ENCODE results near the gene XIRP1. TPM values are rescaled to one million over a fixed set of nuclear protein-coding genes. Genes with fewer than 3 reads are reported as not detected.

The XIRP1 gene
- total and polyA plus RNA-seq, 2 experiments from 2014 or later = not detected

DNA sequence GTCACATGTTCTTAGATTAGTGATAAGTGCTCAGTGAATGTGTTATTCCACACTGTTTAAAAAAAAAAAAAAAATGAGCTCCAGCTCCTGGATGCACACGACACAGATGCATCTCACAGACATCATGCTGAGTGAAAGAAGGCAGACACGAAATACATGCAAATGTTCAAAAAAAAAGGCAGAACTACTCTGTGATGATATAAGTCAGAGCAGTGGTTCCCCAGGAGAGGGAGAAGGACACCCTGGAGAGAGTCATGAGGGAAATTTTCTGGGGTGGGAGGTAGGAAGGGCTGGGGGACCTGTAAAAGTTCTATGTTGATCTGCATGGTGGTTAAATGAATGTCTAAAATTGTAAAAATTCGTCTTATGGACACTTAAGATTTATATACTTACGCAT is 43.3 kb downstream of the XIRP1 start:
- H3K4me3 Mint-ChIP-seq = peak overlapping the region; percentile 3; the same call in 1 of the 3 replicates
- ATAC-seq (no peak), DNase-seq (ENCODE audit: low spot score) (no peak)
- peaks cover 25% of the 10 kb centered on the region for H3K36me3 Mint-ChIP-seq (ENCODE audit: low read depth)
- Histone ChIP-seq H2AFZ (no peak overlapping the region), H3K4me3 (no peak overlapping the region), H3K4me1 (ENCODE audit: insufficient read depth) (peaks cover 55% of the 10 kb centered on the region), H4K20me1 (replicated peaks; ENCODE audit: insufficient read depth) (peaks cover 7% of the 10 kb centered on the region), H3K79me2 (replicated peaks; ENCODE audit: insufficient read depth) (peaks cover 46% of the 10 kb centered on the region), H3K27me3 (ENCODE audit: insufficient read depth) (no peaks in the 10 kb centered on the region), H3K36me3 (ENCODE audit: insufficient read depth) (peaks cover 12% of the 10 kb centered on the region; the same call in 1 of the 2 replicates), H3F3A (replicated peaks; ENCODE audit: low read depth) (peaks cover 11% of the 10 kb centered on the region), H3K9me2 (ENCODE audit: insufficient read depth) (no peaks in the 10 kb centered on the region), H3K4me2 (peak overlapping the region; percentile 99), H3K27ac (ENCODE audit: low read depth) (no peak overlapping the region)
- TF ChIP-seq EZH2 (IDR thresholded peaks at IDR 0.05; ENCODE audit: low read depth, unreplicated experiment) (no peak), ZNF114 (CRISPR knock-in tag; IDR thresholded peaks at IDR 0.05) (no peak), NANOG (IDR thresholded peaks at IDR 0.05; ENCODE audit: borderline replicate concordance) (no peak)
- TF ChIP-seq, protein P1, sequence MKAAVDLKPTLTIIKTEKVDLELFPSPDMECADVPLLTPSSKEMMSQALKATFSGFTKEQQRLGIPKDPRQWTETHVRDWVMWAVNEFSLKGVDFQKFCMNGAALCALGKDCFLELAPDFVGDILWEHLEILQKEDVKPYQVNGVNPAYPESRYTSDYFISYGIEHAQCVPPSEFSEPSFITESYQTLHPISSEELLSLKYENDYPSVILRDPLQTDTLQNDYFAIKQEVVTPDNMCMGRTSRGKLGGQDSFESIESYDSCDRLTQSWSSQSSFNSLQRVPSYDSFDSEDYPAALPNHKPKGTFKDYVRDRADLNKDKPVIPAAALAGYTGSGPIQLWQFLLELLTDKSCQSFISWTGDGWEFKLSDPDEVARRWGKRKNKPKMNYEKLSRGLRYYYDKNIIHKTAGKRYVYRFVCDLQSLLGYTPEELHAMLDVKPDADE (IDR thresholded peaks at IDR 0.05) = no peak
- peaks cover 29% of the 10 kb centered on the region for H3K27me3 Mint-ChIP-seq (ENCODE audit: insufficient read depth, low read depth, poor library complexity)
- H3K4me1 Mint-ChIP-seq = peaks cover 66% of the 10 kb centered on the region
- H3K27ac Mint-ChIP-seq = peak overlapping the region; percentile 48
- no peaks in the 10 kb centered on the region; the same call in 2 of the 3 replicates for H3K9me3 Mint-ChIP-seq

DNA sequence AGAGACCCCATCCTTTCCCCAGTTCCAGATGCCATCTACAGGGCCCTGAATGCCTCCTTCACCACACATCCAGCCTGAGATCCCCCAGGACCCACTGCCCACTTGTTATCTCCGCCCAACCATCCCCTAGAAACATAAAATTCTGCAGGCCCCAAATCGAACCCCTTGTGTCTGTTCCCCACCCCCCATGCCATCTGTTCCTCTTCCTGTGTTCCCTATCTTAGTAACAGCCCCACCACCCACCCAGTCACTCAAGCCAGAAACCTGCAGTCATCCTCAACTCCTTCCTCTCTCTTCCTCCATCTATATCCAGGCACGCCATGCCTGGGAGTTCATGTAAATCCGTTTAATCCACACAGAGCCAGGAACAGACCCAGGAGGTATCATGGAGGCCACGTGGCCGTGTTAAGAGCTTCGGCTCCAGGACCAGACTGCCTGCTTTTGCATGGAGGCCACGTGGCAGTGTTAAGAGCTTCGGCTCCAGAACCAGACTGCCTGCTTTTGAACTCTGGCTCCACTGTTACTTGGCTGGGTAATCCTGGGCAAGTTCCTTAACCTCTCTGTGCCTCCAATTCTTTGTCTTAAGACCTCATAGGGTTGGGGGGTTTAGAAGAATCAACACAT is 43.8 kb downstream of the XIRP1 start:
- DNase-seq (ENCODE audit: low spot score) = no peak
- Histone ChIP-seq H3K27ac (ENCODE audit: low read depth) (no peak overlapping the region), H3K4me3 (0 out of 2 replicates have a peak overlapping the region, but pooled peaks have one; percentile 13)

More for the DNA sequence above, 43.8 kb downstream of the XIRP1 start:
- H3F3A ChIP-seq (replicated peaks; ENCODE audit: low read depth) = peaks cover 11% of the 10 kb centered on the region
- peak overlapping the region; percentile 75 for H3K4me2 ChIP-seq
- no peak overlapping the region for H2AFZ ChIP-seq
- H3K27me3 Mint-ChIP-seq (ENCODE audit: insufficient read depth, low read depth, poor library complexity) = peaks cover 29% of the 10 kb centered on the region
- H3K79me2 ChIP-seq (replicated peaks; ENCODE audit: insufficient read depth) = peaks cover 46% of the 10 kb centered on the region
- peaks cover 30% of the 10 kb centered on the region for H3K36me3 Mint-ChIP-seq (ENCODE audit: low read depth)
- peaks cover 55% of the 10 kb centered on the region for H3K4me1 ChIP-seq (ENCODE audit: insufficient read depth)
- peaks cover 66% of the 10 kb centered on the region for H3K4me1 Mint-ChIP-seq
- no peak for ATAC-seq
- TF ChIP-seq, protein P1 (IDR thresholded peaks at IDR 0.05) = no peak
- no peak for TF ChIP-seq EZH2 (IDR thresholded peaks at IDR 0.05; ENCODE audit: low read depth, unreplicated experiment)
- no peak for TF ChIP-seq EZH2phosphoT487 (IDR thresholded peaks at IDR 0.05; ENCODE audit: unreplicated experiment)
- no peak for TF ChIP-seq ZNF331 (CRISPR knock-in tag; IDR thresholded peaks at IDR 0.05; ENCODE audit: low read depth)
- no peak for TF ChIP-seq NANOG (IDR thresholded peaks at IDR 0.05; ENCODE audit: borderline replicate concordance)
- no peak for TF ChIP-seq ZNF114 (CRISPR knock-in tag; IDR thresholded peaks at IDR 0.05)
- TF ChIP-seq, protein P2, sequence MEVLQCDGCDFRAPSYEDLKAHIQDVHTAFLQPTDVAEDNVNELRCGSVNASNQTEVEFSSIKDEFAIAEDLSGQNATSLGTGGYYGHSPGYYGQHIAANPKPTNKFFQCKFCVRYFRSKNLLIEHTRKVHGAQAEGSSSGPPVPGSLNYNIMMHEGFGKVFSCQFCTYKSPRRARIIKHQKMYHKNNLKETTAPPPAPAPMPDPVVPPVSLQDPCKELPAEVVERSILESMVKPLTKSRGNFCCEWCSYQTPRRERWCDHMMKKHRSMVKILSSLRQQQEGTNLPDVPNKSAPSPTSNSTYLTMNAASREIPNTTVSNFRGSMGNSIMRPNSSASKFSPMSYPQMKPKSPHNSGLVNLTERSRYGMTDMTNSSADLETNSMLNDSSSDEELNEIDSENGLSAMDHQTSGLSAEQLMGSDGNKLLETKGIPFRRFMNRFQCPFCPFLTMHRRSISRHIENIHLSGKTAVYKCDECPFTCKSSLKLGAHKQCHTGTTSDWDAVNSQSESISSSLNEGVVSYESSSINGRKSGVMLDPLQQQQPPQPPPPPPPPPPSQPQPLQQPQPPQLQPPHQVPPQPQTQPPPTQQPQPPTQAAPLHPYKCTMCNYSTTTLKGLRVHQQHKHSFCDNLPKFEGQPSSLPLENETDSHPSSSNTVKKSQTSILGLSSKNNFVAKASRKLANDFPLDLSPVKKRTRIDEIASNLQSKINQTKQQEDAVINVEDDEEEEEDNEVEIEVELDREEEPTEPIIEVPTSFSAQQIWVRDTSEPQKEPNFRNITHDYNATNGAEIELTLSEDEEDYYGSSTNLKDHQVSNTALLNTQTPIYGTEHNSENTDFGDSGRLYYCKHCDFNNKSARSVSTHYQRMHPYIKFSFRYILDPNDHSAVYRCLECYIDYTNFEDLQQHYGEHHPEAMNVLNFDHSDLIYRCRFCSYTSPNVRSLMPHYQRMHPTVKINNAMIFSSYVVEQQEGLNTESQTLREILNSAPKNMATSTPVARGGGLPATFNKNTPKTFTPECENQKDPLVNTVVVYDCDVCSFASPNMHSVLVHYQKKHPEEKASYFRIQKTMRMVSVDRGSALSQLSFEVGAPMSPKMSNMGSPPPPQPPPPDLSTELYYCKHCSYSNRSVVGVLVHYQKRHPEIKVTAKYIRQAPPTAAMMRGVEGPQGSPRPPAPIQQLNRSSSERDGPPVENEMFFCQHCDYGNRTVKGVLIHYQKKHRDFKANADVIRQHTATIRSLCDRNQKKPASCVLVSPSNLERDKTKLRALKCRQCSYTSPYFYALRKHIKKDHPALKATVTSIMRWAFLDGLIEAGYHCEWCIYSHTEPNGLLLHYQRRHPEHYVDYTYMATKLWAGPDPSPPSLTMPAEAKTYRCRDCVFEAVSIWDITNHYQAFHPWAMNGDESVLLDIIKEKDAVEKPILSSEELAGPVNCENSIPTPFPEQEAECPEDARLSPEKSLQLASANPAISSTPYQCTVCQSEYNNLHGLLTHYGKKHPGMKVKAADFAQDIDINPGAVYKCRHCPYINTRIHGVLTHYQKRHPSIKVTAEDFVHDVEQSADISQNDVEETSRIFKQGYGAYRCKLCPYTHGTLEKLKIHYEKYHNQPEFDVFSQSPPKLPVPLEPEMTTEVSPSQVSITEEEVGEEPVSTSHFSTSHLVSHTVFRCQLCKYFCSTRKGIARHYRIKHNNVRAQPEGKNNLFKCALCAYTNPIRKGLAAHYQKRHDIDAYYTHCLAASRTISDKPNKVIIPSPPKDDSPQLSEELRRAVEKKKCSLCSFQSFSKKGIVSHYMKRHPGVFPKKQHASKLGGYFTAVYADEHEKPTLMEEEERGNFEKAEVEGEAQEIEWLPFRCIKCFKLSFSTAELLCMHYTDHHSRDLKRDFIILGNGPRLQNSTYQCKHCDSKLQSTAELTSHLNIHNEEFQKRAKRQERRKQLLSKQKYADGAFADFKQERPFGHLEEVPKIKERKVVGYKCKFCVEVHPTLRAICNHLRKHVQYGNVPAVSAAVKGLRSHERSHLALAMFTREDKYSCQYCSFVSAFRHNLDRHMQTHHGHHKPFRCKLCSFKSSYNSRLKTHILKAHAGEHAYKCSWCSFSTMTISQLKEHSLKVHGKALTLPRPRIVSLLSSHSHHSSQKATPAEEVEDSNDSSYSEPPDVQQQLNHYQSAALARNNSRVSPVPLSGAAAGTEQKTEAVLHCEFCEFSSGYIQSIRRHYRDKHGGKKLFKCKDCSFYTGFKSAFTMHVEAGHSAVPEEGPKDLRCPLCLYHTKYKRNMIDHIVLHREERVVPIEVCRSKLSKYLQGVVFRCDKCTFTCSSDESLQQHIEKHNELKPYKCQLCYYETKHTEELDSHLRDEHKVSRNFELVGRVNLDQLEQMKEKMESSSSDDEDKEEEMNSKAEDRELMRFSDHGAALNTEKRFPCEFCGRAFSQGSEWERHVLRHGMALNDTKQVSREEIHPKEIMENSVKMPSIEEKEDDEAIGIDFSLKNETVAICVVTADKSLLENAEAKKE (CRISPR knock-in tag; IDR thresholded peaks at IDR 0.05) = no peak
- H3K4me3 Mint-ChIP-seq = peak overlapping the region; percentile 19; the same call in 2 of the 3 replicates
- no peaks in the 10 kb centered on the region for H3K27me3 ChIP-seq (ENCODE audit: insufficient read depth)
- H3K27ac Mint-ChIP-seq = peak overlapping the region; percentile 72
- no peaks in the 10 kb centered on the region; the same call in 2 of the 3 replicates for H3K9me3 Mint-ChIP-seq
- H4K20me1 ChIP-seq (replicated peaks; ENCODE audit: insufficient read depth) = peaks cover 7% of the 10 kb centered on the region
- H3K36me3 ChIP-seq (ENCODE audit: insufficient read depth) = peaks cover 12% of the 10 kb centered on the region; the same call in 1 of the 2 replicates
- no peaks in the 10 kb centered on the region for H3K9me2 ChIP-seq (ENCODE audit: insufficient read depth)

All from GM23338 (cell line).